WERI-Rb-1 (cell line): ENCODE results near the gene RNU6-7.

Source experiments
- DNase-seq: peaks from one replicate; pipeline ENCODE4 v3.0.0-alpha.2; 2020
- H3K27ac ChIP-seq: fragments of 250-450 bp; sonication (Bioruptor Pico); 2 replicates; pipeline ENCODE4 v1.5.1; 2020; ENCODE audit warnings: mild to moderate bottlenecking, moderate library complexity
- H3K27me3 ChIP-seq: fragments of 250-450 bp; sonication (Bioruptor Pico); 2 replicates; pipeline ENCODE4 v1.5.1; 2021; ENCODE audit warnings: mild to moderate bottlenecking, low read depth, moderate library complexity; ENCODE audit not compliant: insufficient read depth, severe bottlenecking
- H3K36me3 ChIP-seq: fragments of 250-450 bp; sonication (Bioruptor Pico); 2 replicates; pipeline ENCODE4 v1.5.1; 2020; ENCODE audit warnings: mild to moderate bottlenecking, moderate library complexity
- H3K4me3 ChIP-seq: 2 replicates; pipeline ENCODE4 v1.5.1; 2011; ENCODE audit warnings: low read depth, mild to moderate bottlenecking, control low read depth, low read length
- H3K9me3 ChIP-seq: fragments of 250-450 bp; sonication (Bioruptor Pico); 2 replicates; pipeline ENCODE4 v1.5.1; 2021; ENCODE audit warnings: mild to moderate bottlenecking, moderate library complexity; ENCODE audit not compliant: severe bottlenecking
- CTCF ChIP-seq: IDR thresholded peaks from 2 replicates; pipeline ENCODE4 v1.5.1; 2011; ENCODE audit warnings: low read depth, mild to moderate bottlenecking, control low read depth, inconsistent platforms, low read length

RNU6-7 gene

GRCh38 chr14:32205984-32206383 lies 4.1 kb downstream of the RNU6-7 start:
- Histone ChIP-seq H3K27ac (no peak overlapping the region), H3K4me3 (no peak overlapping the region), H3K27me3 (no peaks in the 10 kb centered on the region), H3K36me3 (no peaks in the 10 kb centered on the region), H3K9me3 (no peaks in the 10 kb centered on the region)
- no peak for DNase-seq
- no peak for TF ChIP-seq CTCF

GRCh38 chr14:32206552-32206951 lies 4.7 kb downstream of the RNU6-7 start:
- Histone ChIP-seq H3K9me3 (no peaks in the 10 kb centered on the region), H3K4me3 (no peak overlapping the region), H3K36me3 (no peaks in the 10 kb centered on the region), H3K27me3 (no peaks in the 10 kb centered on the region), H3K27ac (no peak overlapping the region)
- TF ChIP-seq CTCF, result no peak
- DNase-seq, result no peak

GRCh38 chr14:32208490-32208889 lies 6.6 kb downstream of the RNU6-7 start:
- H3K9me3 ChIP-seq, result no peaks in the 10 kb centered on the region
- H3K27ac ChIP-seq, result no peak overlapping the region
- no peak for DNase-seq
- H3K36me3 ChIP-seq, result no peaks in the 10 kb centered on the region
- H3K27me3 ChIP-seq, result no peaks in the 10 kb centered on the region
- no peak overlapping the region for H3K4me3 ChIP-seq
- TF ChIP-seq CTCF, result no peak

- Histone ChIP-seq H3K36me3 (no peaks in the 10 kb centered on the region), H3K4me3 (no peak overlapping the region), H3K9me3 (no peaks in the 10 kb centered on the region), H3K27ac (no peak overlapping the region), H3K27me3 (no peaks in the 10 kb centered on the region)
- TF ChIP-seq CTCF, result no peak
- no peak for DNase-seq
These were observed 7.6 kb downstream of the RNU6-7 start for GRCh38 chr14:32209471-32209870.

- no peak overlapping the region for H3K4me3 ChIP-seq
- DNase-seq, result peak; percentile 35
- no peaks in the 10 kb centered on the region for H3K27me3 ChIP-seq
- peaks cover 4% of the 10 kb centered on the region for H3K9me3 ChIP-seq
- H3K36me3 ChIP-seq, result no peaks in the 10 kb centered on the region
- no peak overlapping the region for H3K27ac ChIP-seq
- no peak for TF ChIP-seq CTCF
These were observed 9.2 kb downstream of the RNU6-7 start for GRCh38 chr14:32211068-32211404.

- H3K27me3 ChIP-seq, result no peaks in the 10 kb centered on the region
- no peak for TF ChIP-seq CTCF
- H3K4me3 ChIP-seq, result no peak overlapping the region
- DNase-seq, result no peak
- H3K36me3 ChIP-seq, result no peaks in the 10 kb centered on the region
- no peak overlapping the region for H3K27ac ChIP-seq
- peaks cover 4% of the 10 kb centered on the region for H3K9me3 ChIP-seq
These were observed 11.0 kb downstream of the RNU6-7 start for GRCh38 chr14:32212833-32213232.
